Measurements from ENCODE around the gene GRK1.

The GRK1 gene

GRCh38 chr13:113646376-113646775 lies 20.6 kb upstream of the GRK1 start:
- peak in 8 of 42 donors; percentile 3 to 36 (median 12) for DNase-seq
- intact Hi-C loops (cut with DNase I) = no loop called here

- intact Hi-C loops (cut with DNase I) = no loop called here
- DNase-seq = peak in 10 of 42 donors; percentile 15 to 37 (median 23)
Measured at GRCh38 chr13:113646921-113647340, 20.1 kb upstream of the GRK1 start.

DNA sequence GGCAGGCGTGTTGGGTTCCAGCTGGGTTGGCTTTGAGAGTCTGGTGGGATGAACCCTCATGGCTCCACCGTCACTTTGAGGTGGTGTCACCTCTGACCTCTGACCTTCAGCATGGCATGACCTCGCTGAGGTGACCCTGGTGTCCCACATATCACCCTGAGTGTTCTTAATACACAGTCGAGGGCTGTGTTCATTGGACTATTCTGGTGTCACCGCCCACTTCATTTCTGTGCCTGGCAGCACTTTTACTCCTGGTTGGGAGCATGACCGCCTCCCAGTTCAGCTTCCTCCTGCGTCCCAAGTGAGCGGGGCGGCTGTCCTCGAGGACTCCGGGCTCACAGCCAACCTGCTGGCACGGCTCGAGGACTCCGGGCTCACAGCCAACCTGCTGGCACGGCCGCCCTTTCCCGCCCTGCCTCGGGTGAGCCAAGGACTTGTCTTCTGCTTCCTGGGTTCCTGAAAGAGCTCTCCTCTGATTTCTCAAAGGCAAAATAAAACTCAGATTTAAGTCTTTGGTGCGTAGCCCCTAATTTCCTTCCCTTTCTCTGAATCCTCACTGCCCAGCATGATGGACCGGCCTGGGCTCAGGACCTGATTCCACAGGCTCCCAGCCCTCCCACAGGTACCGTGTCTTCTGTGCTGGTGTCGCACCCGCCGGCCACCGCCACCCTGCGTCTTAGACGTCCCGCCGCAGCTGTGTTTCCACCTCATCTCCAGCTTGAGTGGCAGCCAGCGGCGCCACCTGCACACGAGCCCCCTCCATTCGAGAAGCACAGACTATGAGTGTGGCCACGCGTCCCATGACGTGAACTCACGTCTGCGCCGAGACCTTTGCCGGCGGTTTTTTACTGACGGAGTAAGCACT lies 19.4 kb upstream of the GRK1 start:
- intact Hi-C loops (cut with DNase I) = no loop called here
- peak; percentile 82 to 96 (median 91) for DNase-seq

GRCh38 chr13:113648216-113648610 lies 18.8 kb upstream of the GRK1 start:
- intact Hi-C loops (cut with DNase I) = no loop called here
- peak in 8 of 42 donors; percentile 16 to 37 (median 26) for DNase-seq

DNA sequence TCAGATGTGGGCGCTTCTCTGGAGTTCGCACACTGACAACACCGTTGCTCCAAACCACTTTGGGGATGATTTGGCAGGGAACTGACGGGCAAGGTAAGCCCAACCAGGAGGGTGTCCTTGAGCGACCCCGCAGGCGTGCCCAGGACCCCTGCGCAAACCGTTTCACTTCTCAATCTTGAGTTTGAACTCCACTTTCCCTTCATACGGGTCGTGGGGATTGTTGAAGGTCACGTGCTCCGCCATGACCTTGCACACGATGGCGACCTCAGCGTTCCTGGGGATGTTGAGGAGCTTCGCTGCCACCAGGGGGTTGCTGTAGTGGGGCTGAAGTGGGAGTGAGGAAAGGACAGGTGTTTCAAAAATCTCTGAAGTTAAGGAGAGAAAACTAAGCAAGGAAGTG lies 17.8 kb upstream of the GRK1 start:
- DNase-seq = peak in 6 of 42 donors; percentile 3 to 27 (median 10)
- intact Hi-C loops (cut with DNase I) = no loop called here

DNA sequence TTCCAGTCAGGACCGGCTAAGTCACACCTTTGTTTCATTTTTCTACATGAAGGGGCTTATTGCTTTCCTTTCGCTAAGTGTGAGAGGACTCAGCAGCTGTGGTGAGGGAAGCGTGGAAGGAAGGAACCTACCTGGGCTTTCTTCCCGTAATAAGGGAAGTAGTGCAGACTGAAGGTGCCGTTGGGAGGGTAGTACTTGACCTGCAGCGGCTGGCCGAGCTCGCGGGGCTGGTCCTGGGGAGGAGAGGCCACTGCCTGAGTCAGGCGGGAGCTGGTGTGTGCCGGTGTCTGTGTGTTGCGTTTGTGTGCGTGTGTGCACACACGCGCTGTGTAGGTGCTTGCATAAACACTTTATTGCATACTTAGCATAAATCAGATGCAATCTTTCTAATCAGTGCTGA lies 16.7 kb upstream of the GRK1 start:
- DNase-seq = peak in 6 of 42 donors; percentile 5 to 22 (median 10)
- intact Hi-C loops (cut with DNase I) = no loop called here

GRCh38 chr13:113650731-113651148 lies 16.3 kb upstream of the GRK1 start:
- DNase-seq = peak in 7 of 42 donors; percentile 4 to 30 (median 16)

GRCh38 chr13:113651511-113652403 lies 15.3 kb upstream of the GRK1 start:
- intact Hi-C loops (cut with DNase I) = no loop called here
- DNase-seq = peak in 8 of 42 donors; percentile 4 to 35 (median 22)

More at GRCh38 chr13:113650731-113651148, 16.3 kb upstream of the GRK1 start:
- intact Hi-C loops (cut with DNase I) = no loop called here

DNA sequence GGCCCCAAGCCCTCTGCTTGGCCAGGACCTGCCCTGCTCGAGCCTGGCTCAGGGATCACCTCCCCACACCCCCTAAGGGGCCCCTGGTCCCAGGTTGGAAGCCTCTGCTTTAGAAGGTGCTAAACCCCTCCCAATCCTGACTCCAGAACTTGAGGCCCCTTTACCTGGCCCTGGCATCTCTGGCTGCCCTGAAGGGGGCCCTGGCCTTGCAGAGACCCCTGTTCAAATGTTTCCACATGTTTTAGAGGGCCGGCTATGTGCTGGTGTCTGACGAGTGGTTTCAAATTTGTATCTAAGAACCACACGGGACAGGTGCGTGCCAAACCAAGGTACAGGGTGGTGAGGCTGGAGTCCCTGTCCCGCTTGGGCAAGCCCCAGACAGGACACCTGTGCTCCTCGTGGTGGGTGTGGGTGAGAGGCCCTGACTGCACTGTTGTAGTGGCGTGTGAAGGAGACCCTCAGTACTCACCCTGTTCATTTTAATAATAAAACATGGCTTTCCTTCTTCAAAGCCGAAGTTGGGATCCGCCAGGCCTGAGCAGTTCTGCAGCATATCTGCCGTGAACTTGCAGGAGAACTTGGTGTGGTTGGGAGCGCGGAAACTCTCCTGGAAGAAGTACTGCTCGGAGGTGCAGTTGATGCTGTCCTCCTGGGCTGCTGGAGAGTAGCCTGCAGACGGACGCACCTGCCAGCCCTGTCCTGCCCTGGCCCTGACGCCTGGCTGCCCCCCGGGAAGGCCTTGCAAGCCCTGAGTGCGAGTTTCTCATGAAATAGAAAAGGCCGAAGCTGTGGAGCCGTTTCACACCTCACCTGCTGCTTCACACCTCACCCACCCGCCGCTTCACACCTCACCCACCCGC lies 14.4 kb upstream of the GRK1 start:
- peak in 6 of 42 donors; percentile 7 to 24 (median 15) for DNase-seq
- intact Hi-C loops (cut with DNase I) = no loop called here

DNA sequence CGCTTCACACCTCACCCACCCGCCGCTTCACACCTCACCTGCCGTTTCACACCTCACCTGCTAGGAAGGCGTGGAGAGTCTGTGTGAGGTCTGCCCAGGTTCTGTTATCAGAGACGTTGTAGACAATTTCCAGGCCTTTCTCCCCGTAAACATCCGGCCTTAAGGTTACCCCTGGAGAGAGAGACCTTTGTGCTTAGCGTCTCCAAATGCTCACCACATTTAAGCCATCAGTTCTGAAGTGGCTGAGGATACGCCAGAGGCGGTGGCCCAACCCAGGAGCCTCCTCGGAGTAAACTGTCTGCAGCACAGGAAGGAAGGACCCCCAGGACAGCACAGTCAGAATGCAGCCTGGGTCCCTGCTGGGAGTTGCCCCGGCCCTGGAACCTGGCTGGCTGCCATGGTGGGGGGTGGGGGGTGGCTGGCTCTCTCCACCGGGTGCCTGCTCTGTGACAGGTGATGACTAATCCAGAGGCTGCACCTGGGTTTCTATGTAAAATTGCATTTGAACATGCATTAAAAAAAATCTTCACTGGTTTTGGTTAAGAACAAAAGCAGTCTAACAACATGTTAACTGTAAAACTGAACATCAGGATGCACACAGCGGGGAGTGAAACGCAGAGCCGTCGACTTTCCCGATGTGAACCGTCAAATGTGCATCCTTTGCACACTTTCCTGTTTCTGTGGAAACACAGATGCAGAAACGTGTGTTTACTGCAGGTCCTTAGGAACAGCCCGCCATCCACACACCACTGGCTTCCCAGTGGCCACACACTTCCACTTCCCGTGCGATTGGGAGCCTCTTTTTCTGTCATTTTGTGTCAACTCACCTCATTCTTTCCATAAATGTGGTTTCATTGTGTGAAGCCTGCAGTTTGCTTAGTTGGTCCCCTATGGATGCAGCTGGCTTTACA lies 13.5 kb upstream of the GRK1 start:
- intact Hi-C loops (cut with DNase I) = no loop called here
- peak in 9 of 42 donors; percentile 15 to 43 (median 28) for DNase-seq

GRCh38 chr13:113654175-113654560 lies 12.9 kb upstream of the GRK1 start:
- DNase-seq = peak in 4 of 42 donors; percentile 9 to 19 (median 14)

DNA sequence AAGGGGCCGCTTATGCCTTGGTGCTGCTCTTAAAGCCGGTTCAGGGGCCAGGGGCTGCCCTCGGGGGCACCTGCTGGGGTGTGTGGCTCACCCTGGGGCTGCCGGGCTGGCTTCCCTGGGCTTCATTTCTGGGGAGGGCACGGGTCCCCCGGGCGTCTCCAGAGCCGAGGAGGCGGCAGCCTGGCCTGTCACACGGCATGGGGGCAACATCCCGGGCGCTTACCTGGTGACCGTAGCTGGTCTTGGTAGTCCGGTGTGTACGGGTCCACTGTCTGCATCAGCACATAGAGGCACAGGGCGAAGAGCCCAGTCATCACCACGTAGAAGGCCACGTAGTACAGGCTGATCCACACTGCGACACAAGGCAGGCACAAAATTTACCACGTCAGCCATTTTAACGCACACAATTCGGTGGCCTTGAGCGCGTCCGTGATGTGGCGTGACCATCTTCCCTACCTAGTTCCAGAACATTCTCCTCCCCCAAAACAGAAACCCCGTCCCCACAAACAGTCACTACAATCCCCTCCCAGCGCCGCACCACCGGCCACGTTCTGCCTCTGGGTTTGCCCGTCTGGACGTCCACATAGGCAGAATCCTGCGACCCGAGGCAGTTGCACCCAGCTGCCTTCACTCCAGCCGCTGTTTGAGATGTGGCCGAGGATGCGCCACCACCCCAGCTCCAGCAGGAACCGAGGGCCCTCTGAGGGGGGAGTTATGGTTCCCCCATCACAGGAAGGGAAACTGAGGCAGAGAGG lies 12.3 kb upstream of the GRK1 start:
- DNase-seq = peak in 8 of 42 donors; percentile 1 to 35 (median 20)
- intact Hi-C loops (cut with DNase I) = no loop called here

More at GRCh38 chr13:113654175-113654560, 12.9 kb upstream of the GRK1 start:
- intact Hi-C loops (cut with DNase I) = no loop called here

- peak in 5 of 42 donors; percentile 2 to 41 (median 12) for DNase-seq
Measured at GRCh38 chr13:113655346-113656002, 11.5 kb upstream of the GRK1 start.

GRCh38 chr13:113656003-113656588 lies 10.9 kb upstream of the GRK1 start:
- intact Hi-C loops (cut with DNase I) = no loop called here

More at GRCh38 chr13:113655346-113656002, 11.5 kb upstream of the GRK1 start:
- intact Hi-C loops (cut with DNase I) = no loop called here

GRCh38 chr13:113656831-113657671 lies 10.0 kb upstream of the GRK1 start:
- DNase-seq = peak in 9 of 42 donors; percentile 5 to 34 (median 11)

More at GRCh38 chr13:113656003-113656588, 10.9 kb upstream of the GRK1 start:
- DNase-seq = peak in 9 of 42 donors; percentile 6 to 30 (median 16)

More at GRCh38 chr13:113656831-113657671, 10.0 kb upstream of the GRK1 start:
- intact Hi-C loops (cut with DNase I) = no loop called here
